ENCODE measurements around the gene UHRF1. TPM values are rescaled to one million over a fixed set of nuclear protein-coding genes. Genes with fewer than 3 reads are reported as not detected.
"Not testable (repeated sequence)": the region's sequence is repeated elsewhere in the genome, so short reads cannot be mapped to it uniquely, and the experiment has no call there.

Gene UHRF1
- total RNA-seq, 1 experiment from 2014 or later = 13.4 TPM

GRCh38 chr19:4896372-4896771, 12.9 kb upstream of the UHRF1 start:
- no peak for DNase-seq (ENCODE audit: extremely low read depth, low read depth)

GRCh38 chr19:4897146-4897545, 12.2 kb upstream of the UHRF1 start:
- no peak for DNase-seq (ENCODE audit: extremely low read depth, low read depth)

- DNase-seq (ENCODE audit: extremely low read depth, low read depth) = not testable (repeated sequence)
Measured at GRCh38 chr19:4900879-4901278, 8.4 kb upstream of the UHRF1 start.

GRCh38 chr19:4902796-4903195, 6.5 kb upstream of the UHRF1 start, which contains the start of gene ARRDC5:
Gene ARRDC5 (minus strand): TSS chr19:4902896. CDS start chr19:4902825, 71 bp downstream.
- DNase-seq (ENCODE audit: extremely low read depth, low read depth) = no peak

GRCh38 chr19:4904481-4904880, 4.8 kb upstream of the UHRF1 start:
- DNase-seq (ENCODE audit: extremely low read depth, low read depth) = no peak

DNA sequence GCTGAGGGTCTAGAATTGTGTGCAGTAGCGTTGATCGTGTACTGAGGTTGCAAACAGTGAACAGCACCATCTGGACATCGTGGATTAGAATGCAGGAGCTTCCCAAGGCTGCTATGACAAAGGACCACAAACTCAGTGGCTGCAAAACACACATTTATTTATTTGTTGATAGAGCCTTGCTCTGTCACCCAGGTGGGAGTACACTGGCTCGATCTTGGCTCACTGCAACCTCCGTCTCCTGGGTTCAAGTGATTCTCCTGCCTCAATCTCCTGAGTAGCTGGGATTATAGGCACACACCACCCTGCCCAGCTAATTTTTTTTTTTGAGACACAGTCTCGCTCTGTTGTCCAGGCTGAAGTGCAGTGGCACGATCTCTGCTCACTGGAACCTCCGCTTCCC, 2.3 kb upstream of the UHRF1 start:
- DNase-seq (ENCODE audit: extremely low read depth, low read depth) = no peak

GRCh38 chr19:4908360-4908759, 941 bp upstream of the UHRF1 start:
- DNase-seq (ENCODE audit: extremely low read depth, low read depth) = no peak

DNA sequence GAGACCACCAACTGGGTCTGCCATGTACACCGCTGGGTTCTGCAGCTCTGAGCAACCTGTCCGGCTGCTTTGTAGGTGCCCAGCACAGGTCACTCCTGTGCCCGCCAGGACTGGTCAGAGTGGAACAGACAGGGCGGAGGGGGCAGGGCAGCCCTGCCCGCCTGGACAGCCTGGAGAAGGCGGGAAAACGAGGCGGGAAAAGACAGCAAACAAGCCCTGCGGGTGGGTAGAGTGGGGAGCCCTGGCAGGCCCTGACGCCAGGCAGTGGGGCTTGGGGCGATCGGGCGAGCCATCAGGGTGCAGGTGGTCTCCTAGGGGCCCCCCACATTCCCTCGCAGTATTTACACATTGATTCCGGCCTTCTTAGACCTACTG, 533 bp upstream of the UHRF1 start:
- DNase-seq (ENCODE audit: extremely low read depth, low read depth) = no peak

DNA sequence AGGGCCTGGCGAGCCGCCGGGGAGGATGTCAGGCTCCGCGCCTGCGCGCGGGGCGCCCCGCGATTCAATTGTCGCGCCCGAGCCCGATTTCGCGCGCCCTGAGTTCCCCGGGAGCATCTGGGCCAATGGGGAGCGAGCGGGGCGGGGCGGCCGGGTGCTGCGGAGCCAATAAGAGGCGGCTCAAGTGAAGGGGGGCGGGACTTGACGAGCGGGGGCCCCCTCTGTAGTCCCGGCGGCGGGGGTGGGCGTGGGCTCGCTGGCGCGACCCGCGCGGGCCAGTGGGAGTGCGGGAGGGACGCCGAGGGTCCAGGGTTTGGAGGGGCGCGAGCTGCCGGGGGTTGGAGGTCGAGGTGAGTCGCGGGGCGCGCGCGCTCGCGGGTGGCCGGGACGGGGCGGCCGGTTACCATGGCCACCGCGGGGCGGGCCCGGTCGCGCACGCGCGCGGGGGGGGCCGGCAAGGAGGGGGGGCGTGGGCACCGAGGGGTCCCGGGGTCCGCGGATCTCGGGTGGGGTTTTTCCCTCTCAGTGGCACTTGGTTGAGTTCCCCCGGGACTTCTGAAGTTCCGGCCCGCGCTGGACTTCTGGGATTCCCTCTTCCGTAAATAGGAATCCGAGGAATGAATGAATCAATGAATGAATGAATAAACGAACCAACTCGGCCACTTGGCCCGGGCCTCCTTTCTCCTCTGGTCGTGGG, 744 bp downstream of the UHRF1 start:
- peak; percentile 83 for DNase-seq (ENCODE audit: extremely low read depth, low read depth)

- no peak for DNase-seq (ENCODE audit: extremely low read depth, low read depth)
Measured at GRCh38 chr19:4910594-4911281, 1.4 kb downstream of the UHRF1 start.

DNA sequence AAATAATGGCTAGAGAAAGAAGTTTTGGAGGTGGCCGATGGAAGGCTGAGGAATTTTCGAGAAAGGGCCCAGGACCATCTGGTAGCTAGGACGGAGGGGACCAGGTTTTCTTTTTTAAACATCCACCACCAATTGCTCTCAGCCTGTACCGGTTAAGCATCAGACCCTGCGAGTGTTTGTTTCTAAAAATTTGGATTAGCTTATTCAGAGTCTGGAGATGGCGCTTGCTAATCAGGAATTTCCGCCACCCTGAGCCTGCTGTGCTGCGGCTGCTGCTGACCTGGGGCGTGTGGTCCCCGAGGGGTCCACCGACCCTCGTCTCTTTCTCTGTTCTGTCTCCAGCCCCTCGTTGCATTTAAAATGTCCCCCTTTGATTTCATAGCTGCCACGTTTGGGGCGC, 2.0 kb downstream of the UHRF1 start:
- DNase-seq (ENCODE audit: extremely low read depth, low read depth) = no peak

DNA sequence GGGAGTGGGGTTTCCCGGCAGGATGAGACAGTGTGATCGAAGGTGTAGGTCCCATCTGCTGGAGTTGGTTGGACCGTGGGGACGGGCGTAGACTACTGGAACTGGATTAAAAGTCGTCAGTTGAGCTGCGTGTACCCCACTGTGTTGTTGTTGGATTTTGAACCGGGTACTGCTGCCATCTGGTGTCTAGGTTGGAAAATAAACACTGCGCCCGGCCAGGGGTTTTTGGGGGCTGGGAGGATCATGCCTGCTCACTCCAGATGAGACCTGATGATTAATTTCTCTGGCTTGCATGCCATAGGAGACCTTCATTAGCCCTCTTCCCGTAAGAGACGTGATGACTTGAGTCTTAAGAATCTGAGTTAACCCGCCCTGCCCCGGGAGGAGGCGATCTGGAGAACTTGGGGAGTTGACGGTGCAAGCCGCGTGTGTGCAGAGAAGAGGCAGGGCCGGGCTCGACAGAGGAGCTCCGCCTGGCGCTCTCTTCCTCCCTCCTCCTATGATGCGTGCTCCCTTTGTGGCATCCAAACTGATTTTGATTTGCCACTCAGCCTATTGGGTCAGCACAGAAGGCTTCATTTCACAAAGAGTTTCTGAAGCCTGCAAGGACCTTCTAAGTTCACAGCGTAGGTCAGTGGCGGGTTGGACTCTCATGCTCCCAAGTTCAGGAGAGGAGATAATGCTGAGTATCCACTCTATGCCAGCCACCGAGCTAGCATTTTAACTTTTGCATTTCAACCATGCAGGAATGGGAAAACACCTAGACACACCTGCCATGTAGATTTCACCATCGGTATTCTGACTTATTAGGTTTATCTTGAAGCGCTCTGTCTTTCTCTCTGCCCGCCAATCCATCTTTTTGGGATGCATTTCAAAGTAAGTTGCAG, 2.7 kb downstream of the UHRF1 start:
- peak; percentile 83 for DNase-seq (ENCODE audit: extremely low read depth, low read depth)

- no peak for DNase-seq (ENCODE audit: extremely low read depth, low read depth)
Measured at GRCh38 chr19:4913996-4914735, 4.9 kb downstream of the UHRF1 start.

DNA sequence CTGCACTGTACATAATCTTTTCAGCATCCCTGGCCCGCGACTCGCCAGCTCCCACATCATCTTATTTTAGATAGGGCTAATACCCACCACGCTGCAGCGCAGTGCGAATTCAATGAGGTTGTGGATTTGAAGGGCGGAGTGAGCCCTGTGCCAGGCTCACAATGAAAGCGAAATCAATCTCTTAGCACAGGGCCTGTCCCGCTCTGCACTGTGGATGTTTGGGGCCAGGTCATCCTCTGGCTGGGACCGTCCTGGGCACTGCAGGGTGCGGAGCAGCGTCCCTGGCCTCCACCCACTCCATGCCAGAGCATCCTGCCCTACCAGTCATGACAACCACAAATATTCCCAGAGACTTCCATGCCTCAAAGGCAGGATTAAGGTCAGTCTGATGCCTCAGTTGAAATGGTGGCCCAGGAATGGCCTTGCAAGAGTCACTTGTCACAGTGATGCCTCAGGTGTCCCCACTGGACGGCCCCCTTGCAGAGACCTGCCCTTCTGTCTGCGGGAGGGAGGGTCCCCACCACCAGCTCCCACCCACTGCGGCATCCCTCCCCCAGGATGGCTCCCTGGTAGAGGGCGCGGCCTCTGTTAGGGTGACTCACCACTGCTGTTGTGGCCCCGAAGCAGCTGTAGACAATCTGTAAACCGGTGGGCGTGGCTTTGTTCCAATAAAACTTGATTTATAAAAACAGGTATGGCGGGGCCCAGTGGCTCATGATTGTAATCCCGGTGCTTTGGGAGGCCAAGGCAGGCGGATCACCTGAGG, 5.6 kb downstream of the UHRF1 start:
- DNase-seq (ENCODE audit: extremely low read depth, low read depth) = peak; percentile 38

DNA sequence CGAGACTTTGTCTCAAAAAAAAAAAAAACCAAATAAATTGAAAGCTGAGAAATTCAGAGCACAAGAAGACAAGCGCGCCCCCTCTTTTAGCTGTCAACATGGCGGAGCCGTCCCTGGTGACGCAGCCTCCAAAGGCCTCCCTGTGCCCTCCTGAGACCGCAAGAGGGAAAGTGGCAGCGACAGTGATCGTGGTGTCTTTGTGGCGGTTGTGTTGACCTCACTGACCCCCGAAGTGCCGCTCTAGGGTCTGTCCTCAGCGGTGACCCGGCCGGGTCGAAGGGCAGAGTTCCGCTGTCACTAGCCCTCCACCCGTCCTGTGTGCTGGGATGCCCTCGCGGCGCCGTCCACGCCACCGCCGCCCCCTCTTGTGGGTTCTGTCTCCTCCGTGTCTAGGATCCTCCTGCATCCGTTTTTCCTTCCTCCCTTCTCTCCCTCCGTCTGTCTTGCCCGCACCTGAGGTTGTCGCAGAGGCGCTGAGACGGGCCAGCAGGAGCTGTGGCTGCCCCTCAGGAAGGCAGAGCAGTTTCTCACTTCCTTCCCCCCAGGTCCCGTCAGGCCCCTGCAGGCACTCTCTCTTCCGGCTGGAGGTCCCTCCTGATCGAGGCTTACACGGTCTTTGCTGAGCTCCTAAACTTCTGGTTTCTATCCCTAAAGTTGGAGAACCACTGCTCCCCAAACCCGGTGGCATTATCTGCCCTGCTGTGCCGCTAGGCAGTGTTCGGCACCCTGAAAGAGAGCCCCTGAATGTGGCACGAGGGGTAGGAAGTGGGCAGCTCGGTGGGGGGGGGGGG, 7.2 kb downstream of the UHRF1 start:
- no peak for DNase-seq (ENCODE audit: extremely low read depth, low read depth)

DNA sequence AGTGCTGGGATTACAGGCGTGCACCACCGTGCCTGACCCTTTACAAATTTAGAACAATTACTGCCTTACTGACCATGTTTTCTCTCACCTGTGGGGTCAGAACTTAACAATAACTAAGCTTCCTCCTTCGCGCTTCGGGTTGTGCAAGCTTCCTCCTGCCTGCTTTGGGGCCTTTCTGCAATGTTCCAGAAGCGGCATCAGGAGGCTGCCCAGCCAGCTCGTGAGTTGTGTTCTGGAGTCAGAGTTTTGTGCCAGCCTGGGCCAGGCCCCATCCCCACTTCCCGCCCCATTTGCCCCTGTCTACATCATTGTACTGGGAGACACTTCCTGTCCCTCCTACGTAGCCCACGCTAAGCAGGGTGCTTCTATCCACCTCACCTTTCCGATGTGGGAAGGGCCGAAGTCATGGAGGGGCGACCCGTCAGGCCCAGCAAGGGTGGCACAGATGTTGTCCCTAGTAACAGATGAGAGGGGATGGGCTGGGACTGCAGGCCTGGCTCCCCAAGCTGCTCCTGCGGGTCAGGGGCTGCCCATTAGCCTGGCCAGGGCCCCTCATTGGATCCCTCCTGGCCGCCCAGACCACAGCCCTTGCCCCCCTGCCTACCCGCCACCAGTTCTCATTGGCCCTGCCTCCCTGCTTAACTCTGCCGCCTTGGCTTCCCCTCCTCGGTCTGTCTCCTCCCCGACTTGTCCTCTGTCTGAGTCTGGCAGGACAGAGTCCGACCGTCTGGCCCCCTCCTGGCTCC, 13.4 kb downstream of the UHRF1 start:
- no peak for DNase-seq (ENCODE audit: extremely low read depth, low read depth)

DNA sequence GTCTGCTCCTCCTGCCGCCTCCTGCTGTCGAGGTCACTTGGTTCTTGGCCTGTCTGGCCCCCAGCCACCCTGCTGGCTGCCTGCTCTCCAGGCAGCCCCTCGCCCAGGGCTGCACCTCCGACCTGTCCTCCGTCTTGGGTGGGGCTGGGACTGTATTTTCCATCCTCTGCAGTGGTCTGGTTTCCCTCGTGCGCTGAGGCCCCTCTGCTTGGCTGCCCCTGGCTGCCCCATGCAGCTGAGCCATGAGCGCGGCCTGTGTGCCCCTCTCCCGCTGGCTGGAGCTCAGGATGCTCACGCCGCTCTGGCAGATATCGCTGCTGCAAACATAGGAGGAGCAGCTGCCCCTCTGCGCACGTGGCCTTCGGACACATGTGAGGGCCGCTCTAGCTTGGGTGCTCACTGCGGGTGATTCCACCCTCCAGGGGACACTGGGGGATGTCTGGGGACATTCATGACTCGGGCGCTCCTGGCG, 14.0 kb downstream of the UHRF1 start:
- no peak for DNase-seq (ENCODE audit: extremely low read depth, low read depth)

GRCh38 chr19:4929186-4929585, 19.9 kb downstream of the UHRF1 start:
- no peak for DNase-seq (ENCODE audit: extremely low read depth, low read depth)

All from NCI-H460 (cell line).